NCI-H1105 treated with DMSO at 0.1 percent for 48 hours (cell line): ENCODE measurements around the gene CASP6.
"Not testable (repeated sequence)": the region's sequence is repeated elsewhere in the genome, so short reads cannot be mapped to it uniquely, and the experiment has no call there.

Experiments used
- DNase-seq: peaks from one replicate; lab custom pipeline; 2025; lab: John Stamatoyannopoulos, UW

Gene CASP6

GRCh38 chr4:109719604-109720003 is 16.4 kb upstream of the CASP6 start:
- no peak for DNase-seq

DNA sequence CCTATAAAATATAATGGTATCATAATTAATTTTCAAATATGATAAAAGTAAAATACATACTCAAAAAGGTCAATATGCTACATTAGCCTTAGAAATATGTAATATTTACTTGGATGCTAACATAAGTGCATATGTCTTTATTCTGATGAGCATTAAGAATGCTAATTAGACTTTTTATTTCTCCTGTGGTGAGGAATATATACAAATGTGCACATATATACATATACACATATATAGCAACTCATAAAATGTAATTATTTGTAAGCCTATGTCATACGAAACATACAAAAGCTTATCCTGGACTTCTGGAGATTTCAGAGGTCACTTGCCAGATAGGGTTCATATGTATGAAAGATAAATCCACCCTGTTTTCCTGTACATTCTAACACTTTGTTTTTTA is 15.5 kb upstream of the CASP6 start:
- DNase-seq, result no peak

DNA sequence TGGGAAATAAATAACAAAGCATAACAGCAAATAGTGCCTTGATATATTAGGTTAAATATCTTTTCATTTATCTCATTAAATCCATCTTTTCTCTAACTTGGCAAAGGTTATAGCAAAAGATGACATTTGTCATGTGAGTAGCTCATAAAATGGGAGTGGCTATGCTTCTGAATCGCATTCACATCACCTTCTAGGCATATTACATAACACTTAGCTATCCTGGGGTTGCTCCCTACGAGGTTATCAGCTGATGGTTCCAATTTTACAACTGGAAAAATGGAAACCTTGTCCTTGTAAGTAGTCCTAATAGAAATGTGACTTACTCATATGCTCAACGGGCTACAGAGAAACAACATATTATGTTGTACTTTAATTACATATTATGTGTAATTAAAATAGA is 10.3 kb upstream of the CASP6 start:
- no peak for DNase-seq

GRCh38 chr4:109708990-109709389 is 5.7 kb upstream of the CASP6 start:
- no peak for DNase-seq

DNA sequence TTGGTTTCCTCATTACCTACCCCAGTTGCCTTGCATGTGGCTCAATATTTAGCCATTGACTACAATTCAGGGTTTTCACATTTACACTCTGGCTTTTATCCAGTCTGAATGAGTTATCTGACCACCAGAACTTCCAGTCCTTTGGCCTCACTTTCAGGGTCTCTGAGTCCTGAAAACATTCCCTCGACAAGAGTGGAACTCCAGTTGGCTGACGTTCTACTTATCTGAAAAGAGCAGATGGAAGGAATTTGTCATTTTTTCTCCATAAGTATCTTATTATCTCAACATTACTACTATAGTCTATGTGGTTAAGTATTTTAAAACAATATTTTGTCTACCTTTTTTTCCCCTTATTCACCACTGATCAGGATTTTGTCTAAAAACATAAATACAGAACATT is 5.2 kb upstream of the CASP6 start:
- no peak for DNase-seq

DNA sequence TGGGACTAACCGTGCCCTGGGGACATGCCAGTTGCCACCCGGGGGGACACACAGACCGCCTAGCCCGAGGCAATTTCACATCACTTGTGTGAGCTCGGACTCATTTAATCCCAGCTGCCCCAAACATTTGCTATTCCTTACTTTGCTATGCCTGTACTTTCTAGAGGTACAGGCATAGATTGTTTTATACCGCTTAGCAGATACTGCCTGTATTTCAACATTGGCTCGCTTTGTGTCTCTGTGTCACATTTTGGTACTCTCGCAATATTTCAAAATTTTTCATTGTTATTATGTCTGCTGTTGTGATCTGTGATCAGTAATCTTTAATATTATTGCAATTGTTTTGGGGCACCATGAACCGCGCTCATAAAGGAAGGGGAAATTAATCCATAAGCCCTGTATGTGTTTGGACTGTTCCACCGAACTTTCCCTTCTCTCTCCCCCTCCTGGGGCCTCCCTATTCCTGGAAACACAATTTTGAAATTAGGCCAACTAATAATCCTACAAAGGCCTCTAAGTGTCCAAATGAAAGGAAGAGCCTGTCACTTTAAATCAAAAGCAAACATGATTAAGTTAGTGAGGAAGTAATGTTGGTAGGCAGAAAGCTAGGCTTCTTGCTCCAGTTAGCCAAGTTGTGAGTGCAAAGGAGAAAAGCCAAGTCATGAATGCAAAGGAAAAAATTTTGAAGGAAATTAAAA is 568 bp upstream of the CASP6 start:
- DNase-seq, result peak; percentile 36

GRCh38 chr4:109701566-109702410 is 1.5 kb downstream of the CASP6 start:
- DNase-seq, result peak; percentile 1

DNA sequence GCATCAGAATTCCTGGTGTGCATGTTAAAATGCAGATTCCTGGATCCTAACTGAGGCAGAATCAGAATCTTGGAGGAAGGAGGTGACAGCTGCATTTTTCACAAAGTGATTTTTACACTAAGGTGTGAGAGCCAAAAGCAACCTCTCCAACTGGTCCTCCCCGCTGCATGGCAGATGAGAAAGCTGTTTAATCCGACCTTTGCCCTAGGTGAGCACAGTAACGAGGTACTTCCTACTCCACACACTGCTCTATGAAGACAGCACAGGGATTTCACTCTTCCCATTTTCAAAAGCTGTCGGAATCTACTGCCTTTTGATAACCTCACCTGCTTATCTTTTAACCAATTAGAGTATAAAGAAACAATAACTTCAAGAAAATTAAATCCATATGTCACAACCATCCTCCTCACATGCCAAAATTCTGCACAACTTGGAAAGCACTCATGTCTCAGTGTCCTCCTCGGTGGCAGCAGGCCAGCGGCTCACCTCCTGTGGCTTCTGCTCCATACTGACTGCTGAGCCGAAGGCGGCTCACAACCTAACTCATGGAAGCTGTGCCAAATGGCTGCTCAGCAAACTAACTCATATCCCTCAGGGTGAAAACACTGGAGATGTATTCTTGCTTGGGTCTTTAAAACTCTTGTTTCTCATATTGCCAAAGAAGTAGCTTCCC is 3.6 kb downstream of the CASP6 start:
- no peak for DNase-seq

- no peak for DNase-seq
Observed at GRCh38 chr4:109698656-109699055, 4.6 kb downstream of the CASP6 start.

- DNase-seq, result no peak
Observed at GRCh38 chr4:109691411-109691920, 11.8 kb downstream of the CASP6 start.

- no peak for DNase-seq
Observed at GRCh38 chr4:109690690-109691410, 12.4 kb downstream of the CASP6 start.

DNA sequence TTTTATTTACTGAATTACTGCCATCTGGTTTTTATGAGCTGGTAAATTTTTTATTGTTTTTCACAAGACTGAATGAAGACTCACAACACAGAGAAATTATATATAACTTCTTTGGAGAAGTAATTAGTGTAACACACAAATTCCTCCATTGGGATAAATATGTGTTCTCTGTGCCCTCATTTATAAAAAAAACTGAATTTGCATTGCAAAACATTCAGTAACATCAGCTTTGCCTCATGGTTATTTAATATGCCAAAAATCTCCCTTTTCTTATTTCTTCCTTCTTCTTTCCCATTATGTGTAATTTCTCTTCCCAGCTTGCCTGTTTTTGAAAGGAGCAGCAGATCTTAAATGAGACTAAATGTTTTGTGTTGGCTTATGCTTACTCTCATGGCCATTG is 18.5 kb downstream of the CASP6 start:
- no peak for DNase-seq

DNA sequence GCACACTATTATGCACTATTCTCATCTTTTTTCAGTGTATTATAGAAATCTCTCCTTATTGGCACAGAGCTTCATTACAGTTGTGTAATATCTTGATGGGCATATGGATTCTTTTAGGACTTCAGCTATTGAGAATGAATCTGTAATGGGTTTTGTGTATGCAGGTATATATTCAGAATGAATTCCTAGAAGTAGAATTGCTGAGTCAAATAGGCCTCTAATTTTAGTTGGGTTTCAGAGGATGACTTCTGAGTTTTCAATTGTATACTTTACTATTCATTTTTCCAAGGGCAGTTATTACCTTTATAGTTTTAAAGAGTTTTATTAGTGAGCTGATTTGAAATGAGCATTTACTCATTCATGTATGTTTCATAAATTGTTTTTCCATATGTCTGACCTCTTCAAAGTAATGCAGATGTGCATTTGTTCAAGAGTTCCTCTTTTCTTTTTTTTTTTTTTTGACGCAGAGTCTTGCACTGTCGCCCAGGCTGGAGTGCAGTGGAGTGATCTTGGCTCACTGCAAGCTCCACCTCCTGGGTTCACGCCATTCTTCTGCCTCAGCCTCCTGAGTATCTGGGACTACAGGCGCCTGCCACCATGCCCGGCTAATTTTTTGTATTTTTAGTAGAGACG is 19.5 kb downstream of the CASP6 start:
- DNase-seq, result no peak

DNA sequence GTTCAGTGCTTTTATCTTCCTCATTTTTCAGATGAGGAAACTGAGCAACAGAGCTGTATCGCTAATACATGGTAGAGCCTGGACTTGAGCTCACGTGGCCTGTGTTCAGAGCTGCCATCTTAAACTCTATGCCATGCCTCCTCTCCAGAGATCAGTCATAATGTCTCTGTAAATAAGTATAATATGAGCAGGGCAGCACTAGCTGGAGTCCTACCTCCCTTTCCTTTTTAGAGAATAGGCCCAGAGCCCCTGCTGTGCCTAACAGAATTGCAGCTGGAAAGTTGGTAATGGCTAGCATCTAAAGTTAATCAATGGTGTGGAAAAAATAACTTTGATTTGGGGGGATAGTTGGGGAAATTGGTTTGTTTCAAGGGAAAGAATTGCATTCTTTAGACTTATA is 20.4 kb downstream of the CASP6 start:
- DNase-seq, result no peak

DNA sequence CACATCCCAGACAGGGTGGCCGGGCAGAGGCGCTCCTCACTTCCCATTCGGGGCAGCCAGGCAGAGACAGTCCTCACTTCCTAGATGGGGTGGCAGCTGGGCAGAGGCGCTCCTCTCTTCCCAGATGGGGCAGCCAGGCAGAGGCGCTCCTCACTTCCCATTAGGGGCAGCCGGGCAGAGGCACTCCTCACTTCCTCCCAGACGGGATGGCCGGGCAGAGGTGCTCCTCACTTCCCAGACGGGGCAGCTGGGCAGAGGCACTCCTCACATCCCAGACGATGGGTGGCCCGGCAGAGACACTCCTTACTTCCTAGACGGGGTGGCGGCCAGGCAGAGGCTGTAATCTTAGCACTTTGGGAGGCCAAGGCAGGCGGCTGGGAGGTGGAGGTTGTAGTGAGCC is 24.3 kb downstream of the CASP6 start:
- not testable (repeated sequence) for DNase-seq

DNA sequence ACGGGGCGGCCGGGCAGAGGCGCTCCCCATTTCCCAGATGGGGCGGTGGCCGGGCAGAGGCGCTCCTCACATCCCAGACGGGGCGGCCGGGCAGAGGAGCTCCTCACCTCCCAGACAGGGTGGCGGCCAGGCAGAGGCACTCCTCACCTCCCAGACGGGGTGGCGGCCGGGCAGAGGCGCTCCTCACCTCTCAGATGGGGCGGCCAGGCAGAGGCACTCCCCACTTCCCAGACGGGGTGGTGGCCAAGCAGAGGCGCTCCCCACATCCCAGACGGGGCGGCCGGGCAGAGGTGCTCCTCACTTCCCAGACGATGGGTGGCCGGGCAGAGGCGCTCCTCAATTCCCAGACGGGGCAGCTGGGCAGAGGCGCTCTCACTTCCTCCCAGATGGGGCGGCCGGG is 24.8 kb downstream of the CASP6 start:
- DNase-seq, result not testable (repeated sequence)

DNA sequence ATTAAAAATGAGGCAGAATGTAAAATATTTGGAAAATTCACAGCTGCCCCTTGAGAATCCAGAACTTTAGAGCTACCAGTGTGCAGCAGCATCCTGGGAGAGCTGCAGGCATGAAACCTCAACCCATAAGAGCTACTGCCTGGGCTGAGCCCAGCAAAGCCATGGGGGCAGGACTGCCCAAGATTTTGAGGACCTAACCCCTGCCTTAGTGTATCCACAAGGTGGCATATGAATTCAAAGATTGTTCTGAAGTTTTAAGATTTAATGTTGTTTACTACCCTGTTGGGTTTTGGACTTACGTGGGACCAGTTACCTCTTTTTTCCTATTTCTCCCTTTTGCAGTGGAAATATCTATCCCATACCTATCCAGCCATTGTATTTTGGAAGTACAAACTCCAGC is 26.4 kb downstream of the CASP6 start:
- DNase-seq, result no peak

- no peak for DNase-seq
Observed at GRCh38 chr4:109675843-109676242, 27.4 kb downstream of the CASP6 start.

DNA sequence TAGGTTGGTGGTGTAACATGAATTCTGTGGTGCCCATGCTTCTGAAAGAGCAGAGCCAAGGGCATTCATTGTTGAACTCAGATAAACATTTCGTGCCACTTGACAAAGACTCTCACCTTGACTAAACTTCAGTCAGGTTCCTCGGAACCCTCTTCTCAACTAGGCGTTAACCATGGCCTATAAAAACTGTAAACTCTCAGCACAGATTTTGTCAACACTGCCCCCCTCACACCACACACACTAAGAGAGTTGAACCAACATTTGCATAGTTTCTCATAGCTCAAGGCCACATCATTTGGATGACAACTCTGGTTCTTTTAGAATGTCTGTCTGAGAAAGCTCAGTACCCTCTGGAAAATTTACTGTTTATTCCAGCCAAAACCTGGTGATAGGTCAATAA is 28.1 kb downstream of the CASP6 start:
- no peak for DNase-seq

DNA sequence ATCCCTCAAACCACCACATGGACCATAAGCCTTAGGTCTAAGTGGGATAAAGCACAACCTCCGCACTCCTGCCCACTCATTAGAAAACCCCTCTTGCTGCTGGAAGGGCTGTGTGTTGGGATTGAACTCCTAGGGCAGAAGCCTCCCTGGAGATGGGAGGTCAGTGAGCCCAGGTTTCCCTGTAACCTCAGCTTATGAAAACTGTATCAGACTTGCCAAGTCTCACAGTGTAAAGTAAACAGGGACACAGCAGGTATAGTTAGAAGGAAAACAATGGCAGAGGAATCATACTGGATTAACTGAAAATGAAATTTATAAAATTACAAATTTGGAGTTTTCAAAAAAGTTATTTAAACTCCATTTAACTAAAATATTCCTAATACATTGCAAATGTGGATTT is 29.9 kb downstream of the CASP6 start:
- no peak for DNase-seq

DNA sequence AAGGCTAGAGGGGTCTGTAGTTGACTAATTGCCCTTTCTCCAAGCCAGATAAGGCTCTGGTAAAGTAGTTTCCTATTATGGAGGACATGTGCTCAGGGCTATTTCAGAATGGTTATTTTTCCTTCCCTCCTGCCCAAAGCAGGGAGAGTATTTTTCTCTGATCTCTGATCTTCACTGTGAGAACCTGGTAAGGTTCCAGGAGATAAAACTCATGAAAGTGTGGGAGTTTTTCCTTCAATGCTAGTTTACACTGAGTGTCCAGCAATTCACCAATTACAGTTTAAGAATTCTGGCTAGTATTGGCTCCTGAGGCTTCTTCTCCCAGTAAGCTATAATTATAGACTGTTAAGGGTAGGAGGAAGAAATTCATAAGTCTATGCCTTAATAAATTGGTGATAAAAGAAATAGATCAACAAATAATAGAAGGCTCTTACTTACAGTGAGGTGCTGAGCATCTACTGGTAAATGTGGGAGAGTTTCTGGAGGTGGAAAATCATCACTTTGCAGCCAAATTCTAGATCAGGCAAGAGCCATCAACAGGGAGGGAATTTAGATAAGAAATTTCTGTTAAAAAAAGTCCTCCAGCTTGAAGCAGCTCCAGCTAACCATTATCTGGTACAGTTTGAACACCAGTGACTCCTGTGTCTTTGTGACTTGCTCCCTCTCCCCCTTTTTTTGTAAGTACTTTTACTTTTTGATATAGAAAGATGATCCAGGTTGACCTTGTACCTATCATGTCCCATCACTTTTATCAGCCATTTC is 30.9 kb downstream of the CASP6 start:
- no peak for DNase-seq
